OCI-LY7 (cell line): ENCODE data around the gene NAALADL2. TPM values are rescaled to one million over a fixed set of nuclear protein-coding genes. Genes with fewer than 3 reads are reported as not detected.

Experiments used
- BruUV-seq: library from RNA; stranded (reverse); fragments of 400-500 nt; replicated peaks from 2 replicates; lab custom pipeline; 2021; lab: Mats Ljungman, UMichigan
- CTCF ChIA-PET: fragments of 300-600 bp; sonication (Branson Sonifier 250); formaldehyde crosslinking; loops from one replicate; lab custom pipeline; 2022; ENCODE audit warnings: antibody characterized with exemption; ENCODE audit not compliant: unreplicated experiment; lab: Charles Lee
- POLR2A ChIA-PET: fragments of 300-600 bp; sonication (Branson Sonifier 250); formaldehyde crosslinking; loops from one replicate; lab custom pipeline; 2022; ENCODE audit warnings: antibody characterized with exemption; lab: Charles Lee
- DNase-seq: peaks from one replicate; pipeline ENCODE4 v3.0.0-alpha.2; 2015; ENCODE audit warnings: low spot score
- H2AFZ ChIP-seq: fragments of 200-600 bp; sonication (generic), shearing (Covaris generic); 2 replicates; pipeline ENCODE4 v1.6.1; 2014; ENCODE audit warnings: mild to moderate bottlenecking, antibody characterized with exemption, low read length, moderate library complexity
- H3K27ac ChIP-seq: fragments of 200-600 bp; sonication (generic); 2 replicates; pipeline ENCODE4 v1.5.1; 2014; ENCODE audit warnings: mixed run types, low read depth, mild to moderate bottlenecking, moderate library complexity, low read length, inconsistent platforms; ENCODE audit not compliant: poor library complexity, severe bottlenecking
- H3K36me3 ChIP-seq: fragments of 200-600 bp; sonication (generic); 2 replicates; pipeline ENCODE4 v1.6.1; 2014; ENCODE audit warnings: mild to moderate bottlenecking, antibody characterized with exemption, low read length, moderate library complexity, mixed read lengths; ENCODE audit not compliant: insufficient read depth
- H3K4me1 ChIP-seq: fragments of 200-600 bp; sonication (generic); 2 replicates; pipeline ENCODE4 v1.5.1; 2014; ENCODE audit warnings: mild to moderate bottlenecking, low read length; ENCODE audit not compliant: insufficient read depth, poor library complexity, severe bottlenecking
- H3K4me2 ChIP-seq: fragments of 200-600 bp; sonication (generic); 2 replicates; pipeline ENCODE4 v1.6.1; 2014; ENCODE audit warnings: mild to moderate bottlenecking, low read length
- H3K4me3 ChIP-seq: fragments of 200-600 bp; sonication (generic); 2 replicates; pipeline ENCODE4 v1.5.1; 2014; ENCODE audit warnings: mild to moderate bottlenecking, low read depth, low read length; ENCODE audit not compliant: poor library complexity, severe bottlenecking
- H3K79me2 ChIP-seq: fragments of 200-600 bp; sonication (generic); 2 replicates; pipeline ENCODE4 v1.6.1; 2016; ENCODE audit warnings: low read depth, mild to moderate bottlenecking, low read length, moderate library complexity, mixed read lengths; ENCODE audit not compliant: insufficient read depth
- H3K9me2 ChIP-seq: fragments of 200-600 bp; sonication (generic); 2 replicates; pipeline ENCODE4 v1.6.1; 2016; ENCODE audit warnings: mild to moderate bottlenecking, low read length, mixed read lengths; ENCODE audit not compliant: insufficient read depth
- H3K9me3 ChIP-seq: fragments of 200-600 bp; sonication (generic); 2 replicates; pipeline ENCODE4 v1.6.1; 2014; ENCODE audit warnings: mild to moderate bottlenecking, mixed run types, low read length, mixed read lengths
- H4K20me1 ChIP-seq: fragments of 200-600 bp; sonication (generic); 2 replicates; pipeline ENCODE4 v1.6.1; 2014; ENCODE audit warnings: mild to moderate bottlenecking, antibody characterized with exemption, low read length, moderate library complexity, mixed read lengths; ENCODE audit not compliant: insufficient read depth
- EZH2phosphoT487 ChIP-seq: fragments of 200-600 bp; sonication (generic); IDR thresholded peaks from 2 replicates; pipeline ENCODE4 v1.6.1; 2018; ENCODE audit warnings: low read depth, borderline replicate concordance, mild to moderate bottlenecking, mixed run types, antibody characterized with exemption, low read length, moderate library complexity, mixed read lengths
- intact Hi-C: fragments of 100-400 bp; cut with micrococcal nuclease; formaldehyde crosslinking; loops from one replicate; pipeline ENCODE4 v1.10.0; 2022; ENCODE audit not compliant: unreplicated experiment
- total RNA-seq, 2 experiments: library from RNA; depleted of rRNA in 1 of 2; stranded (reverse); fragments of >200 nt in 1 of 2; shearing (Covaris generic) in 1 of 2; gene quantifications; 2 replicates each; pipeline ENCODE4 v1.2.3, GENCODE V29; 2014 to 2022
- TF ChIP-seq, protein P1 (sequence below): fragments of 200-600 bp; sonication (generic); conservative IDR thresholded peaks from 2 replicates; pipeline ENCODE4 v1.5.1; 2014; ENCODE audit warnings: mild to moderate bottlenecking, antibody characterized with exemption, low read length, moderate library complexity, mixed read lengths

Gene NAALADL2
- total RNA-seq, 2 experiments from 2014 or later, result 0.25 to 0.70 TPM

DNA sequence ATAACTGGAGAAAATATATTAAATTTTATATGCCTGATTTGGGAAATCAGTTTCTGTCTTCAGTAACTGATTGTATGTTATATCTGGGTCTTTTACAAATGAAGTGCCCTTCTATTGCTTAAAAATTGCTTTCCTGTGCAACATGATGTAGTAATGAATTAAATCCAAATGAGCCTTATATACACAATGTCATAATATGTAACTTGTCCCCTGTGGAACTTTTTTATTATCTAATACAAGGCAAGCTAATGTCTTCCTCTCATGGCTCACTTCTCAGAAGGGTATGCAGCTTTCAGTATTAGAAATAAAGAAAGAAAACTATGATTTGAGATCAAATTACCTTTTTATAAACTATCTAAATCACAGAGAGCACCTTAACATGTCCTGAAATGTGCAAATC lies 248.9 kb downstream of the NAALADL2 start:
- no TSS peak for BruUV-seq

DNA sequence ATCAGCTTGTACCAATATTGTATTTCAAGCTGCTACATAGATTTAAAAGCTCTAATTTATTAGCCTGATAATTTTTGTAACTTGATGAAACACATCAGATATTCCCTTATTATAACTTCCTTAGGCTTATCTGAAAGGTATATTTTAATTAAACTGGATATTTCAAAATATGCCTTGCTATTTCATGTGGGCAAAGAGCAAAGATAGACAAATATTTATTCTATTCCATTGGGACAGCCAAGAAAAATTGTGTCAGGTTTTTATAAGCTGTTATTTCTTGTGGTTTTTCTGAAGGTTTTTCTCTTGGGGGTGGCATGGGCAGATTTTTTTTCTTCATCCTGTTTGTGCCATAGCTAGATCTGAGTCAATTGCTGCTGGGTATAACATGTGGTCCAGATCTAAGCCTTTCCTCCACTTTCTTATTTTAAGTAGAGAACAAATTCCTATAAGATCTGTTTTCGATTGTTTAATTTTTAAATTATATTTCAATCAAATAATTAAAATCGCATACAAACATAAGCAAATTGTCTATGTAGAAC lies 249.5 kb downstream of the NAALADL2 start:
- Histone ChIP-seq H4K20me1 (no peaks in the 10 kb centered on the region), H3K9me2 (no peaks in the 10 kb centered on the region), H3K9me3 (no peaks in the 10 kb centered on the region), H3K27ac (no peak overlapping the region), H3K36me3 (no peaks in the 10 kb centered on the region), H3K4me2 (no peak overlapping the region), H3K4me1 (no peaks in the 10 kb centered on the region), H3K79me2 (no peaks in the 10 kb centered on the region), H3K4me3 (no peak overlapping the region), H2AFZ (no peak overlapping the region)
- POLR2A ChIA-PET, result interaction anchor here (0.7 to 0.9 kb wide), 2 partner anchors 319 to 413 kb away, joined by 3 read pairs; no protein-coding TSS in a partner anchor
- BruUV-seq, result no TSS peak
- DNase-seq, result no peak
- CTCF ChIA-PET, result no interaction called here
- intact Hi-C loops, result no loop called here
- TF ChIP-seq EZH2phosphoT487, result no peak
- TF ChIP-seq, protein P1, sequence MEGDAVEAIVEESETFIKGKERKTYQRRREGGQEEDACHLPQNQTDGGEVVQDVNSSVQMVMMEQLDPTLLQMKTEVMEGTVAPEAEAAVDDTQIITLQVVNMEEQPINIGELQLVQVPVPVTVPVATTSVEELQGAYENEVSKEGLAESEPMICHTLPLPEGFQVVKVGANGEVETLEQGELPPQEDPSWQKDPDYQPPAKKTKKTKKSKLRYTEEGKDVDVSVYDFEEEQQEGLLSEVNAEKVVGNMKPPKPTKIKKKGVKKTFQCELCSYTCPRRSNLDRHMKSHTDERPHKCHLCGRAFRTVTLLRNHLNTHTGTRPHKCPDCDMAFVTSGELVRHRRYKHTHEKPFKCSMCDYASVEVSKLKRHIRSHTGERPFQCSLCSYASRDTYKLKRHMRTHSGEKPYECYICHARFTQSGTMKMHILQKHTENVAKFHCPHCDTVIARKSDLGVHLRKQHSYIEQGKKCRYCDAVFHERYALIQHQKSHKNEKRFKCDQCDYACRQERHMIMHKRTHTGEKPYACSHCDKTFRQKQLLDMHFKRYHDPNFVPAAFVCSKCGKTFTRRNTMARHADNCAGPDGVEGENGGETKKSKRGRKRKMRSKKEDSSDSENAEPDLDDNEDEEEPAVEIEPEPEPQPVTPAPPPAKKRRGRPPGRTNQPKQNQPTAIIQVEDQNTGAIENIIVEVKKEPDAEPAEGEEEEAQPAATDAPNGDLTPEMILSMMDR, result no peak

More for the DNA sequence above, 248.9 kb downstream of the NAALADL2 start:
- DNase-seq, result no peak
- H3K79me2 ChIP-seq, result no peaks in the 10 kb centered on the region
- CTCF ChIA-PET, result no interaction called here
- POLR2A ChIA-PET, result no interaction called here
- intact Hi-C loops, result no loop called here
- H3K9me3 ChIP-seq, result no peaks in the 10 kb centered on the region
- H4K20me1 ChIP-seq, result no peaks in the 10 kb centered on the region
- no peak overlapping the region for H3K4me3 ChIP-seq
- TF ChIP-seq, protein P1, result no peak
- no peak for TF ChIP-seq EZH2phosphoT487
- no peaks in the 10 kb centered on the region for H3K4me1 ChIP-seq
- no peaks in the 10 kb centered on the region for H3K9me2 ChIP-seq
- no peak overlapping the region for H3K4me2 ChIP-seq
- no peak overlapping the region for H2AFZ ChIP-seq
- no peaks in the 10 kb centered on the region for H3K36me3 ChIP-seq
- no peak overlapping the region for H3K27ac ChIP-seq

DNA sequence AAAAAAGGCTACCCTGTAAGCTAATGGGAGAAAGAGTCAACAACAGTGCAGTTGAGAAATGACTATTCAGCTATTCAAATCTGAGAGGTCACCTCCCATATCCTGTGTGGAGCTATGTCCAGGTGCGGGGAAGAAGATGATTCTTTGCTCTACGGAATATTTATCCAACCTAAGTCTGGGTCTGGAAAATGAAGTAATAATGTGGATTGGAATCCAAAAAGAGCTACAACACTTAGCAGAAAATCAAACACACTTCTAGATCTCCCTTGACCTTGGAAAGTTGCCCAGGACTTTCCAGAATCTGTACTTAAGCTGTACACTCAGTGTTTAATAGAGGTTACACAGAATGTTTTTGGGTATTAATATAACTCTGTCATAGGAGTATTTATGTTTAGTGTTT lies 251.9 kb downstream of the NAALADL2 start:
- Histone ChIP-seq H3K79me2 (no peaks in the 10 kb centered on the region), H3K9me3 (no peaks in the 10 kb centered on the region), H3K36me3 (no peaks in the 10 kb centered on the region), H3K4me2 (no peak overlapping the region), H3K27ac (no peak overlapping the region), H3K9me2 (no peaks in the 10 kb centered on the region), H2AFZ (no peak overlapping the region), H3K4me1 (no peaks in the 10 kb centered on the region), H3K4me3 (no peak overlapping the region), H4K20me1 (no peaks in the 10 kb centered on the region)
- ChIA-PET POLR2A (interaction anchor here (1.2 kb wide), 1 partner anchor 10 kb away, joined by 5 read pairs; no protein-coding TSS in a partner anchor), CTCF (no interaction called here)
- TF ChIP-seq, protein P1, result no peak
- no peak for TF ChIP-seq EZH2phosphoT487
- intact Hi-C loops, result no loop called here
- no TSS peak for BruUV-seq
- DNase-seq, result no peak
